HCT116 (cell line): ENCODE measurements around the gene EIF4ENIF1. TPM values are rescaled to one million over a fixed set of nuclear protein-coding genes. Genes with fewer than 3 reads are reported as not detected.
A peak's percentile ranks its signal among the peaks of the same experiment; 100 is the strongest.

Source experiments
- ATAC-seq: fragments of 200-7000 bp; cut with Tn5 transposase; 2 replicates; pipeline ENCODE4 v1.9.1; 2020; ENCODE audit warnings: mild to moderate bottlenecking, moderate library complexity
- BruUV-seq: library from RNA; stranded (reverse); fragments of 400-500 nt; replicated peaks from 2 replicates; lab custom pipeline; 2021; lab: Mats Ljungman, UMichigan
- CTCF ChIA-PET: fragments of 300-600 bp; sonication (Branson Sonifier 250); formaldehyde crosslinking; loops from one replicate; lab custom pipeline; 2021; ENCODE audit warnings: antibody characterized with exemption; lab: Charles Lee
- POLR2A ChIA-PET: fragments of 300-600, 350-600 bp; sonication (Branson Sonifier 250); formaldehyde crosslinking; loops from one replicate; lab custom pipeline; 2021; ENCODE audit warnings: antibody characterized with exemption; lab: Charles Lee
- RAD21 ChIA-PET, 2 experiments: fragments of 300-600 bp; sonication (Branson Sonifier 250); formaldehyde crosslinking; loops; one replicate each; lab custom pipeline; 2023; ENCODE audit warnings: low total read pairs in 2 of 2; ENCODE audit not compliant: uncharacterized antibody in 2 of 2, unreplicated experiment in 2 of 2, low non-redundant PET in 1 of 2; lab: Charles Lee
- DNase-seq: peaks from one replicate; pipeline ENCODE4 v3.0.0-alpha.2; 2010; ENCODE audit warnings: low read depth, low spot score
- H2AFZ ChIP-seq: fragments of 200-600 bp; shearing (Covaris generic), sonication (generic); 2 replicates; pipeline ENCODE4 v1.6.1; 2017; ENCODE audit warnings: low read depth, mixed run types, mixed read lengths, antibody characterized with exemption, low read length; ENCODE audit not compliant: poor library complexity, severe bottlenecking
- H3K27ac ChIP-seq: 2 replicates; pipeline ENCODE4 v1.5.1; 2012; ENCODE audit warnings: low read depth, low read length
- H3K27me3 ChIP-seq: fragments of 200-600 bp; sonication (generic); 2 replicates; pipeline ENCODE4 v1.6.1; 2016; ENCODE audit warnings: mixed run types, low read length, mixed read lengths; ENCODE audit not compliant: insufficient read depth
- H3K36me3 ChIP-seq, 2 experiments: fragments of 200-500 bp in 1 of 2; fragments of 200-600 bp in 1 of 2; sonication (Bioruptor generic) in 1 of 2; sonication (generic) in 1 of 2; 2 replicates each; pipeline versions ENCODE4 v1.5.1 to v1.6.1; 2014 to 2016; ENCODE audit warnings: low read length in 2 of 2, inconsistent platforms in 1 of 2, mixed read lengths in 1 of 2, mixed run types in 1 of 2; ENCODE audit not compliant: insufficient read depth in 2 of 2, control insufficient read depth in 1 of 2
- H3K4me1 ChIP-seq, 2 experiments: fragments of 200-600 bp in 1 of 2; sonication (generic) in 1 of 2; 2 replicates each; pipeline versions ENCODE4 v1.5.1 to v1.6.1; 2012 to 2017; ENCODE audit warnings: low read length in 2 of 2, inconsistent platforms in 1 of 2, mild to moderate bottlenecking in 1 of 2, mixed read lengths in 1 of 2, mixed run types in 1 of 2, moderate library complexity in 1 of 2; ENCODE audit not compliant: insufficient read depth in 2 of 2, control insufficient read depth in 1 of 2
- H3K4me2 ChIP-seq: fragments of 200-600 bp; sonication (generic); 2 replicates; pipeline ENCODE4 v1.6.1; 2017; ENCODE audit warnings: mixed run types, low read length, mixed read lengths
- H3K4me3 ChIP-seq, 2 experiments: fragments of 200-600 bp in 1 of 2; sonication (generic) in 1 of 2; replicated peaks in 1 of 2; 2 replicates each; pipeline ENCODE4 v1.5.1; 2011 to 2016; ENCODE audit warnings: low read length in 2 of 2, control low read depth in 1 of 2, low read depth in 1 of 2, mild to moderate bottlenecking in 1 of 2, mixed read lengths in 1 of 2, mixed run types in 1 of 2
- H3K79me2 ChIP-seq: fragments of 200-600 bp; sonication (generic); 2 replicates; pipeline ENCODE4 v1.6.1; 2017; ENCODE audit warnings: mild to moderate bottlenecking, mixed run types, low read length, moderate library complexity, mixed read lengths; ENCODE audit not compliant: insufficient read depth
- H3K9ac ChIP-seq: fragments of 200-600 bp; sonication (generic); 2 replicates; pipeline ENCODE4 v1.6.1; 2016; ENCODE audit warnings: low read length, mixed read lengths
- H3K9me2 ChIP-seq: fragments of 200-600 bp; sonication (generic), shearing (Covaris generic); 2 replicates; pipeline ENCODE4 v1.6.1; 2017; ENCODE audit warnings: mixed run types, mild to moderate bottlenecking, moderate library complexity; ENCODE audit not compliant: insufficient read depth
- H3K9me3 ChIP-seq, 2 experiments: fragments of 200-500 bp in 1 of 2; fragments of 200-600 bp in 1 of 2; sonication (Bioruptor generic) in 1 of 2; sonication (generic) in 1 of 2; 2 replicates each; pipeline ENCODE4 v1.6.1; 2014 to 2017; ENCODE audit warnings: low read length in 2 of 2, mixed read lengths in 2 of 2, inconsistent platforms in 1 of 2, low read depth in 1 of 2, mild to moderate bottlenecking in 1 of 2, mixed run types in 1 of 2, moderate library complexity in 1 of 2; ENCODE audit not compliant: control insufficient read depth in 1 of 2, insufficient read depth in 1 of 2
- H4K20me1 ChIP-seq: fragments of 200-600 bp; sonication (generic), shearing (Covaris generic); 2 replicates; pipeline ENCODE4 v1.6.1; 2017; ENCODE audit warnings: mixed run types, mild to moderate bottlenecking, moderate library complexity; ENCODE audit not compliant: insufficient read depth
- CBX3 ChIP-seq: IDR thresholded peaks from 2 replicates; pipeline ENCODE4 v1.6.1; 2012; ENCODE audit warnings: low read depth
- EGR1 ChIP-seq: IDR thresholded peaks from 2 replicates; pipeline ENCODE4 v1.6.1; 2012; ENCODE audit warnings: low read depth
- ELF1 ChIP-seq: IDR thresholded peaks from 2 replicates; pipeline ENCODE4 v1.6.1; 2012; ENCODE audit warnings: low read depth, borderline replicate concordance
- EZH2 ChIP-seq: fragments of 200-600 bp; sonication (generic); IDR thresholded peaks from 2 replicates; pipeline ENCODE4 v1.6.1; 2017; ENCODE audit warnings: antibody characterized with exemption, mixed run types
- POLR2A ChIP-seq: IDR thresholded peaks from 2 replicates; pipeline ENCODE4 v1.7.0; 2011; ENCODE audit warnings: borderline replicate concordance; ENCODE audit not compliant: insufficient read depth, insufficient read length; ENCODE audit errors: extremely low read depth
- POLR2AphosphoS5 ChIP-seq: IDR thresholded peaks from 2 replicates; pipeline ENCODE4 v1.6.1; 2011; ENCODE audit warnings: mild to moderate bottlenecking, low read depth, low read length, moderate library complexity
- REST ChIP-seq: IDR thresholded peaks from 2 replicates; pipeline ENCODE4 v1.6.1; 2012; ENCODE audit warnings: low read depth
- SP1 ChIP-seq: IDR thresholded peaks from 2 replicates; pipeline ENCODE4 v1.6.1; 2012; ENCODE audit warnings: low read depth
- TCF7L2 ChIP-seq: IDR thresholded peaks from 2 replicates; pipeline ENCODE4 v1.7.0; 2011; ENCODE audit warnings: borderline replicate concordance, inconsistent platforms; ENCODE audit not compliant: insufficient read depth, insufficient read length; ENCODE audit errors: extremely low read depth
- ZBTB33 ChIP-seq: IDR thresholded peaks from 2 replicates; pipeline ENCODE4 v1.6.1; 2011; ENCODE audit warnings: mild to moderate bottlenecking, low read length, moderate library complexity; ENCODE audit not compliant: insufficient replicate concordance; ENCODE audit errors: extremely low read depth
- ZFX ChIP-seq: fragments of 450-650 bp; IDR thresholded peaks from 2 replicates; pipeline ENCODE4 v1.6.1; 2017
- ZNF274 ChIP-seq: fragments of 200-500 bp; sonication (Bioruptor generic); IDR thresholded peaks from 2 replicates; pipeline ENCODE4 v1.6.1; 2014; ENCODE audit warnings: mild to moderate bottlenecking, low read depth, low read length, inconsistent platforms
- intact Hi-C: fragments of 100-400 bp; cut with micrococcal nuclease; formaldehyde crosslinking; loops from 2 replicates; pipeline ENCODE4 v1.10.0; 2022
- total RNA-seq: library from RNA; stranded (reverse); gene quantifications from one replicate; pipeline ENCODE4 v1.2.1, GENCODE V29; 2021; ENCODE audit not compliant: unreplicated experiment

EIF4ENIF1 gene
- total RNA-seq, 1 experiment from 2014 or later = 24.2 TPM

GRCh38 chr22:31488988-31489617, 539 bp downstream of the EIF4ENIF1 start:
- peak; percentile 55 for ATAC-seq
- peaks cover 5 to 7% of the 10 kb centered on the region in 2 experiments; a peak in 3 of 4 replicates for H3K36me3 ChIP-seq
- no peaks in the 10 kb centered on the region for H3K9me2 ChIP-seq
- H3K9ac ChIP-seq = peak overlapping the region; percentile 80
- intact Hi-C loops = loop anchor here (5.0 kb wide), 1 partner anchor 143 kb away; no protein-coding TSS in a partner anchor
- H3K4me2 ChIP-seq = peak overlapping the region; percentile 88
- ChIA-PET CTCF (no interaction called here), POLR2A (no interaction called here), RAD21 (no interaction called here)
- H4K20me1 ChIP-seq = no peaks in the 10 kb centered on the region
- H3K4me3 ChIP-seq = peak overlapping the region; percentile 66 to 88
- H3K79me2 ChIP-seq = peaks cover 42% of the 10 kb centered on the region
- TF ChIP-seq TCF7L2 (no peak), ZBTB33 (no peak), ZFX (peak; percentile 94)
- no peak overlapping the region for H2AFZ ChIP-seq
- peak overlapping the region; percentile 88 for H3K27ac ChIP-seq
- no peaks in the 10 kb centered on the region for H3K27me3 ChIP-seq
- peaks cover 17 to 18% of the 10 kb centered on the region in 2 experiments for H3K4me1 ChIP-seq
- BruUV-seq = no TSS peak
- DNase-seq = no peak
- H3K9me3 ChIP-seq = no peaks in the 10 kb centered on the region

GRCh38 chr22:31488346-31488883, 1.2 kb downstream of the EIF4ENIF1 start:
- TSS peak; percentile 42 for BruUV-seq
- Histone ChIP-seq H3K27me3 (no peaks in the 10 kb centered on the region), H4K20me1 (no peaks in the 10 kb centered on the region), H2AFZ (no peak overlapping the region), H3K9me2 (no peaks in the 10 kb centered on the region), H3K27ac (peak overlapping the region; percentile 88), H3K9ac (peak overlapping the region; percentile 80), H3K36me3 (peaks cover 9 to 14% of the 10 kb centered on the region in 2 experiments; a peak in 3 of 4 replicates), H3K4me3 (peak overlapping the region; percentile 66 to 88), H3K79me2 (peaks cover 49% of the 10 kb centered on the region), H3K4me1 (peaks cover 17 to 18% of the 10 kb centered on the region in 2 experiments), H3K9me3 (no peaks in the 10 kb centered on the region), H3K4me2 (peak overlapping the region; percentile 88)
- intact Hi-C loops = loop anchor here (5.0 kb wide), 1 partner anchor 144 kb away; no protein-coding TSS in a partner anchor
- ATAC-seq (no peak), DNase-seq (no peak)
- CTCF ChIA-PET = no interaction called here
- POLR2A ChIA-PET = no interaction called here
- RAD21 ChIA-PET = no interaction called here
- TF ChIP-seq REST (no peak), ZNF274 (no peak), POLR2A (no peak), ZFX (no peak), EGR1 (no peak), EZH2 (no peak), ELF1 (no peak), CBX3 (no peak), SP1 (no peak), POLR2AphosphoS5 (no peak)
- TF ChIP-seq, all 23 proteins: peak for 0
